Large intestine (tissue), 3 donors: ENCODE results near the gene JAKMIP2. TPM values are rescaled to one million over a fixed set of nuclear protein-coding genes. Genes with fewer than 3 reads are reported as not detected.

Experiments
- DNase-seq, 2 donors: peaks; one replicate each; pipeline versions ENCODE4 v3.0.0 to v3.0.0-alpha.2; 2013
- H3K27ac ChIP-seq: one replicate; pipeline ENCODE4 v1.5.1; 2013; ENCODE audit warnings: low read length
- H3K27me3 ChIP-seq: 2 replicates; pipeline ENCODE4 v1.6.1; 2013; ENCODE audit warnings: low read length; ENCODE audit not compliant: control insufficient read depth, insufficient read depth
- H3K36me3 ChIP-seq: 2 replicates; pipeline ENCODE4 v1.6.1; 2013; ENCODE audit warnings: low read length; ENCODE audit not compliant: control insufficient read depth, insufficient read depth
- H3K4me1 ChIP-seq: one replicate; pipeline ENCODE4 v1.6.1; 2013; ENCODE audit warnings: low read length; ENCODE audit not compliant: control insufficient read depth, insufficient read depth
- H3K4me3 ChIP-seq: one replicate; pipeline ENCODE4 v1.5.1; 2013; ENCODE audit warnings: low read length
- H3K9me3 ChIP-seq: one replicate; pipeline ENCODE4 v1.6.1; 2013; ENCODE audit warnings: mild to moderate bottlenecking, low read depth, low read length, moderate library complexity; ENCODE audit not compliant: control insufficient read depth
- WGBS: methylation state at CpG from one replicate; pipeline ENCODE4 v1.1.5; 2013; ENCODE audit warnings: low lambda C conversion rate; ENCODE audit not compliant: insufficient coverage; 5-methylcytosine and 5-hydroxymethylcytosine counted together
- polyA plus RNA-seq: library from polyadenylated mRNA; unstranded; fragments of 120-200 nt; gene quantifications from one replicate; pipeline ENCODE4 v1.2.1, GENCODE V29; 2013

Gene JAKMIP2
- polyA plus RNA-seq, 1 donor: 3.1 TPM

- H3K4me3 ChIP-seq: no peak overlapping the region
- WGBS: no CpG with 5 or more reads among the region's 2 CpGs
- no peaks in the 10 kb centered on the region for H3K36me3 ChIP-seq
- peaks cover 2% of the 10 kb centered on the region for H3K4me1 ChIP-seq
- DNase-seq: no peak
- no peaks in the 10 kb centered on the region for H3K27me3 ChIP-seq
- no peak overlapping the region for H3K27ac ChIP-seq
- H3K9me3 ChIP-seq: no peaks in the 10 kb centered on the region
These were observed 33.9 kb downstream of the JAKMIP2 start for GRCh38 chr5:147748590-147748989.

- H3K9me3 ChIP-seq: no peaks in the 10 kb centered on the region
These were observed 35.5 kb downstream of the JAKMIP2 start for GRCh38 chr5:147746986-147747385.

GRCh38 chr5:147743678-147744374 is 38.7 kb downstream of the JAKMIP2 start:
- DNase-seq: peak in 1 of 2 donors; percentile 21
- WGBS: 60% methylated on average over 1 of the region's 1 CpG
- Histone ChIP-seq H3K9me3 (no peaks in the 10 kb centered on the region), H3K4me3 (no peak overlapping the region), H3K4me1 (peaks cover 2% of the 10 kb centered on the region), H3K27ac (no peak overlapping the region), H3K27me3 (no peaks in the 10 kb centered on the region), H3K36me3 (no peaks in the 10 kb centered on the region)

More at GRCh38 chr5:147746986-147747385, 35.5 kb downstream of the JAKMIP2 start:
- peaks cover 2% of the 10 kb centered on the region for H3K4me1 ChIP-seq
- H3K4me3 ChIP-seq: no peak overlapping the region
- no peak for DNase-seq
- no peaks in the 10 kb centered on the region for H3K36me3 ChIP-seq
- WGBS: 100% methylated on average over 2 of the region's 3 CpGs
- H3K27me3 ChIP-seq: no peaks in the 10 kb centered on the region
- no peak overlapping the region for H3K27ac ChIP-seq

GRCh38 chr5:147743012-147743411 is 39.5 kb downstream of the JAKMIP2 start:
- Histone ChIP-seq H3K9me3 (no peaks in the 10 kb centered on the region), H3K36me3 (no peaks in the 10 kb centered on the region), H3K27ac (no peak overlapping the region), H3K27me3 (no peaks in the 10 kb centered on the region), H3K4me3 (no peak overlapping the region), H3K4me1 (peaks cover 2% of the 10 kb centered on the region)
- WGBS: no CpG with 5 or more reads among the region's 2 CpGs
- DNase-seq: no peak

GRCh38 chr5:147742151-147742550 is 40.4 kb downstream of the JAKMIP2 start:
- no CpG with 5 or more reads among the region's 4 CpGs for WGBS
- Histone ChIP-seq H3K27me3 (no peaks in the 10 kb centered on the region), H3K9me3 (no peaks in the 10 kb centered on the region), H3K36me3 (no peaks in the 10 kb centered on the region), H3K4me1 (peaks cover 2% of the 10 kb centered on the region), H3K27ac (no peak overlapping the region), H3K4me3 (no peak overlapping the region)
- no peak for DNase-seq

- H3K27ac ChIP-seq: no peak overlapping the region
- DNase-seq: no peak
- no CpG with 5 or more reads among the region's 4 CpGs for WGBS
- no peaks in the 10 kb centered on the region for H3K9me3 ChIP-seq
- H3K27me3 ChIP-seq: no peaks in the 10 kb centered on the region
- H3K4me3 ChIP-seq: no peak overlapping the region
- H3K36me3 ChIP-seq: no peaks in the 10 kb centered on the region
- H3K4me1 ChIP-seq: peaks cover 2% of the 10 kb centered on the region
These were observed 41.7 kb downstream of the JAKMIP2 start for GRCh38 chr5:147740864-147741263.

- Histone ChIP-seq H3K9me3 (no peaks in the 10 kb centered on the region), H3K4me1 (no peaks in the 10 kb centered on the region), H3K27me3 (no peaks in the 10 kb centered on the region), H3K36me3 (no peaks in the 10 kb centered on the region), H3K27ac (no peak overlapping the region), H3K4me3 (no peak overlapping the region)
- peak in 1 of 2 donors; percentile 6 for DNase-seq
- 10% methylated on average over 2 of the region's 3 CpGs for WGBS
These were observed 44.6 kb downstream of the JAKMIP2 start for GRCh38 chr5:147737921-147738320.

GRCh38 chr5:147735621-147736125 is 46.9 kb downstream of the JAKMIP2 start:
- H3K27ac ChIP-seq: no peak overlapping the region
- no peak overlapping the region for H3K4me3 ChIP-seq
- DNase-seq: peak in 1 of 2 donors; percentile 44
- H3K9me3 ChIP-seq: no peaks in the 10 kb centered on the region
- no peaks in the 10 kb centered on the region for H3K36me3 ChIP-seq
- no peaks in the 10 kb centered on the region for H3K27me3 ChIP-seq
- H3K4me1 ChIP-seq: no peaks in the 10 kb centered on the region

- DNase-seq: no peak
- H3K4me3 ChIP-seq: no peak overlapping the region
- H3K27ac ChIP-seq: no peak overlapping the region
- no peaks in the 10 kb centered on the region for H3K36me3 ChIP-seq
- 33% methylated on average over 1 of the region's 4 CpGs for WGBS
- no peaks in the 10 kb centered on the region for H3K9me3 ChIP-seq
- no peaks in the 10 kb centered on the region for H3K4me1 ChIP-seq
- H3K27me3 ChIP-seq: no peaks in the 10 kb centered on the region
These were observed 47.6 kb downstream of the JAKMIP2 start for GRCh38 chr5:147734894-147735293.

GRCh38 chr5:147733075-147733474 is 49.5 kb downstream of the JAKMIP2 start:
- Histone ChIP-seq H3K4me3 (no peak overlapping the region), H3K4me1 (no peaks in the 10 kb centered on the region), H3K27me3 (no peaks in the 10 kb centered on the region), H3K36me3 (no peaks in the 10 kb centered on the region), H3K27ac (no peak overlapping the region), H3K9me3 (no peaks in the 10 kb centered on the region)
- DNase-seq: no peak
- WGBS: no CpG with 5 or more reads among the region's 1 CpG

GRCh38 chr5:147732291-147732883 is 50.1 kb downstream of the JAKMIP2 start:
- Histone ChIP-seq H3K27me3 (no peaks in the 10 kb centered on the region), H3K9me3 (no peaks in the 10 kb centered on the region), H3K36me3 (no peaks in the 10 kb centered on the region), H3K4me3 (no peak overlapping the region), H3K4me1 (no peaks in the 10 kb centered on the region), H3K27ac (no peak overlapping the region)
- DNase-seq: no peak
- 64% methylated on average over 3 of the region's 4 CpGs for WGBS
